HepG2 (cell line): Measurements from ENCODE around the gene EXOC3L4. TPM values are rescaled to one million over a fixed set of nuclear protein-coding genes. Genes with fewer than 3 reads are reported as not detected.

ENCODE experiments used
- ONECUT2 ChIP-seq: sonication (generic); formaldehyde crosslinking; IDR thresholded peaks from 2 replicates; pipeline ENCODE4 v1.4.0; 2020; ENCODE audit warnings: missing genetic modification reagents
- SOX6 ChIP-seq, 2 experiments: fragments of 450-650 bp in 1 of 2; sonication (generic) in 1 of 2; formaldehyde crosslinking in 1 of 2; IDR thresholded peaks; 2 replicates each; pipeline versions ENCODE4 v1.4.0 to v1.6.1; 2017 to 2020; ENCODE audit warnings: antibody characterized with exemption in 1 of 2, mild to moderate bottlenecking in 1 of 2, missing genetic modification reagents in 1 of 2
- SPEN ChIP-seq: sonication (generic); formaldehyde crosslinking; IDR thresholded peaks from 2 replicates; pipeline ENCODE4 v1.5.1; 2020; ENCODE audit warnings: low read depth, mild to moderate bottlenecking, missing genetic modification reagents
- SRSF1 ChIP-seq: fragments of 200-400 bp; formaldehyde crosslinking; optimal IDR thresholded peaks from 2 replicates; pipeline ENCODE3; 2017; ENCODE audit warnings: mild to moderate bottlenecking, low read depth, low read length, moderate library complexity
- TAF15 ChIP-seq: fragments of 200-400 bp; formaldehyde crosslinking; IDR thresholded peaks from one replicate; pipeline ENCODE4 v1.6.1; 2018; ENCODE audit warnings: mild to moderate bottlenecking, low read depth, low read length; ENCODE audit not compliant: poor library complexity, severe bottlenecking
- ZFX ChIP-seq: sonication (generic); formaldehyde crosslinking; IDR thresholded peaks from 2 replicates; pipeline ENCODE4 v1.4.0; 2020; ENCODE audit warnings: mild to moderate bottlenecking, low read depth, missing genetic modification reagents, moderate library complexity
- ZNF788 ChIP-seq: sonication (generic); formaldehyde crosslinking; IDR thresholded peaks from 2 replicates; pipeline ENCODE4 v1.5.0; 2020; ENCODE audit warnings: mild to moderate bottlenecking, missing genetic modification reagents, borderline replicate concordance
- polyA plus RNA-seq, 8 experiments: library from polyadenylated mRNA; depleted of rRNA in 3 of 8; stranded (reverse) in 7 of 8; unstranded in 1 of 8; fragments of >200 nt; fragmentation: Illumina TruSeq in 4 of 8; extraction: Trizol in 4 of 8; gene quantifications; 2 replicates each; pipeline versions ENCODE4 v1.2.1 to v1.2.3, GENCODE V29; 2011 to 2016; ENCODE audit warnings: low read depth in 4 of 8, missing spikeins in 1 of 8, mixed read lengths in 1 of 8; ENCODE audit not compliant: insufficient read depth in 1 of 8
- total RNA-seq, 5 experiments: library from RNA; depleted of rRNA; stranded (reverse); fragments of >200 nt; fragmentation: Illumina TruSeq; extraction: Trizol; gene quantifications; 2 replicates each; pipeline ENCODE4 v1.2.3, GENCODE V29; 2016; ENCODE audit warnings: low read depth in 1 of 5
- TF ChIP-seq, protein P1 (sequence below): sonication (generic); formaldehyde crosslinking; IDR thresholded peaks from 2 replicates; pipeline ENCODE4 v1.5.0; 2020; ENCODE audit warnings: mild to moderate bottlenecking, missing genetic modification reagents, borderline replicate concordance
- TF ChIP-seq, protein P2 (sequence below): sonication (generic); formaldehyde crosslinking; IDR thresholded peaks from 2 replicates; pipeline ENCODE4 v1.5.1; 2020; ENCODE audit warnings: mild to moderate bottlenecking, missing genetic modification reagents, moderate library complexity
- TF ChIP-seq, protein P3 (sequence below): sonication (generic); formaldehyde crosslinking; IDR thresholded peaks from 2 replicates; pipeline ENCODE4 v1.4.0; 2020; ENCODE audit warnings: missing genetic modification reagents

Gene EXOC3L4
- total and polyA plus RNA-seq, 2 of the 13 experiments (the other 11 are each of a cell fraction or from before 2014, with no cell fraction given), result 11.8 to 27.0 TPM

DNA sequence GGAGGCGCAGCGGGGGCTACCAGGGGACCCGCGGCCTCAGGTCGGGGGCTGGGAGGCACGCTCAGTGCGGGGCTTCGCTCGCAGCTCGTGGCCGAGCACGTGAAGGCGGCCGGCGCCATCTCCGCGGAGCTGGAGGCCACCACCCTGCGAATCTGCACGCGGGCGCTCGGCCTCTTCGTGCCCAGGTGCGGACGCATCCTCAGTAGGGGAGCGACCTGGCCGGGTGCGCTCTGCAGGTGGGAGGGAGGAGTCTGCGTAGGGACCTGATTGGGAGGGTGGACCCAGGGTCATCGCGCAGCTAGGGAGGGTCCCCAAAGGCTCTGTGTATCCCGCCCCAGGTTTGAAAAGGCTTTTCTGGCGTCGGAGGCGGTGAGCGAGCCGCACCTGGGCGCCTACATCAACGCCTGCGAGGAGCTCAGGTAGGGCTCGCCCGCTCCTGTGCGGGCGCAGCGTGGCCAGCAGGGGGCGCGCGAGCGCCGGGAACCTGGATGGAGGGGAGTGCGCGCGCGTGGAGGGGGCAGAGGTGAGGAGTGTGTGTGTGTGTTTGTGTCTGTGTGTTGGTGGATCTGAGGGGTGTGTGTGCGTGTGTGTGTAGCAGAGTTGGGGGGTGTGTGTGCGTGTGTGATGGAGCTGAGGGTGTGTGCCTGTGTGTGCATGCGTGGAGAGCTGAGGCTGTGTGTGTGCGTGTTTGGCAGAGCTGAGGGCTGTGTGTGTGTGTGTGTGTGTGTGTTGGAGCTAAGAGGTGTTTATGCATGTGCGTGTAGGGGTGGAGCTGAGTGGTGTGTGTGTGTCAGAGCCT is 10.3 kb downstream of the EXOC3L4 start (continued):
- TF ChIP-seq, protein P1, sequence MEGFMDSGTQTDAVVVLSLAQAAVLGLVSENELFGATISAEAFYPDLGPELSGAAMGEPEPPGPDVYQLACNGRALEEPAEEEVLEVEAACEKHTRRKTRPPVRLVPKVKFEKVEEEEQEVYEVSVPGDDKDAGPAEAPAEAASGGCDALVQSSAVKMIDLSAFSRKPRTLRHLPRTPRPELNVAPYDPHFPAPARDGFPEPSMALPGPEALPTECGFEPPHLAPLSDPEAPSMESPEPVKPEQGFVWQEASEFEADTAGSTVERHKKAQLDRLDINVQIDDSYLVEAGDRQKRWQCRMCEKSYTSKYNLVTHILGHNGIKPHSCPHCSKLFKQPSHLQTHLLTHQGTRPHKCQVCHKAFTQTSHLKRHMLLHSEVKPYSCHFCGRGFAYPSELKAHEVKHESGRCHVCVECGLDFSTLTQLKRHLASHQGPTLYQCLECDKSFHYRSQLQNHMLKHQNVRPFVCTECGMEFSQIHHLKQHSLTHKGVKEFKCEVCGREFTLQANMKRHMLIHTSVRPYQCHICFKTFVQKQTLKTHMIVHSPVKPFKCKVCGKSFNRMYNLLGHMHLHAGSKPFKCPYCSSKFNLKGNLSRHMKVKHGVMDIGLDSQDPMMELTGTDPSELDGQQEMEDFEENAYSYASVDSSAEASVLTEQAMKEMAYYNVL, result no peak
- TF ChIP-seq ZFX (CRISPR knock-in tag) (0 out of 2 replicates have a peak, but pooled peaks have one; percentile 24), TAF15 (peak; percentile 92), ZNF788 (peak; percentile 37; the same call in 1 of the 2 replicates), SRSF1 (peak; percentile 32), SOX6 (IDR thresholded peaks at IDR 0.05) (no peak), SOX6 (CRISPR knock-in tag; IDR thresholded peaks at IDR 0.05) (peak; percentile 17), ONECUT2 (CRISPR knock-in tag) (no peak), SPEN (peak; percentile 50; the same call in 1 of the 2 replicates)
- TF ChIP-seq, protein P2, sequence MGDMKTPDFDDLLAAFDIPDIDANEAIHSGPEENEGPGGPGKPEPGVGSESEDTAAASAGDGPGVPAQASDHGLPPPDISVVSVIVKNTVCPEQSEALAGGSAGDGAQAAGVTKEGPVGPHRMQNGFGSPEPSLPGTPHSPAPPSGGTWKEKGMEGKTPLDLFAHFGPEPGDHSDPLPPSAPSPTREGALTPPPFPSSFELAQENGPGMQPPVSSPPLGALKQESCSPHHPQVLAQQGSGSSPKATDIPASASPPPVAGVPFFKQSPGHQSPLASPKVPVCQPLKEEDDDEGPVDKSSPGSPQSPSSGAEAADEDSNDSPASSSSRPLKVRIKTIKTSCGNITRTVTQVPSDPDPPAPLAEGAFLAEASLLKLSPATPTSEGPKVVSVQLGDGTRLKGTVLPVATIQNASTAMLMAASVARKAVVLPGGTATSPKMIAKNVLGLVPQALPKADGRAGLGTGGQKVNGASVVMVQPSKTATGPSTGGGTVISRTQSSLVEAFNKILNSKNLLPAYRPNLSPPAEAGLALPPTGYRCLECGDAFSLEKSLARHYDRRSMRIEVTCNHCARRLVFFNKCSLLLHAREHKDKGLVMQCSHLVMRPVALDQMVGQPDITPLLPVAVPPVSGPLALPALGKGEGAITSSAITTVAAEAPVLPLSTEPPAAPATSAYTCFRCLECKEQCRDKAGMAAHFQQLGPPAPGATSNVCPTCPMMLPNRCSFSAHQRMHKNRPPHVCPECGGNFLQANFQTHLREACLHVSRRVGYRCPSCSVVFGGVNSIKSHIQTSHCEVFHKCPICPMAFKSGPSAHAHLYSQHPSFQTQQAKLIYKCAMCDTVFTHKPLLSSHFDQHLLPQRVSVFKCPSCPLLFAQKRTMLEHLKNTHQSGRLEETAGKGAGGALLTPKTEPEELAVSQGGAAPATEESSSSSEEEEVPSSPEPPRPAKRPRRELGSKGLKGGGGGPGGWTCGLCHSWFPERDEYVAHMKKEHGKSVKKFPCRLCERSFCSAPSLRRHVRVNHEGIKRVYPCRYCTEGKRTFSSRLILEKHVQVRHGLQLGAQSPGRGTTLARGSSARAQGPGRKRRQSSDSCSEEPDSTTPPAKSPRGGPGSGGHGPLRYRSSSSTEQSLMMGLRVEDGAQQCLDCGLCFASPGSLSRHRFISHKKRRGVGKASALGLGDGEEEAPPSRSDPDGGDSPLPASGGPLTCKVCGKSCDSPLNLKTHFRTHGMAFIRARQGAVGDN, result peak; percentile 77
- TF ChIP-seq, protein P3, sequence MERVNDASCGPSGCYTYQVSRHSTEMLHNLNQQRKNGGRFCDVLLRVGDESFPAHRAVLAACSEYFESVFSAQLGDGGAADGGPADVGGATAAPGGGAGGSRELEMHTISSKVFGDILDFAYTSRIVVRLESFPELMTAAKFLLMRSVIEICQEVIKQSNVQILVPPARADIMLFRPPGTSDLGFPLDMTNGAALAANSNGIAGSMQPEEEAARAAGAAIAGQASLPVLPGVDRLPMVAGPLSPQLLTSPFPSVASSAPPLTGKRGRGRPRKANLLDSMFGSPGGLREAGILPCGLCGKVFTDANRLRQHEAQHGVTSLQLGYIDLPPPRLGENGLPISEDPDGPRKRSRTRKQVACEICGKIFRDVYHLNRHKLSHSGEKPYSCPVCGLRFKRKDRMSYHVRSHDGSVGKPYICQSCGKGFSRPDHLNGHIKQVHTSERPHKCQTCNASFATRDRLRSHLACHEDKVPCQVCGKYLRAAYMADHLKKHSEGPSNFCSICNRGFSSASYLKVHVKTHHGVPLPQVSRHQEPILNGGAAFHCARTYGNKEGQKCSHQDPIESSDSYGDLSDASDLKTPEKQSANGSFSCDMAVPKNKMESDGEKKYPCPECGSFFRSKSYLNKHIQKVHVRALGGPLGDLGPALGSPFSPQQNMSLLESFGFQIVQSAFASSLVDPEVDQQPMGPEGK (CRISPR knock-in tag), result peak; percentile 49; the same call in 1 of the 2 replicates
